Chondrocyte (in vitro differentiated cells): Measurements from ENCODE around the gene BTBD19. TPM values are rescaled to one million over a fixed set of nuclear protein-coding genes. Genes with fewer than 3 reads are reported as not detected.

ENCODE experiments used
- DNase-seq: peaks from one replicate; pipeline ENCODE4 v3.0.0; 2021; ENCODE audit warnings: mixed read lengths, low spot score
- H3K27ac Mint-ChIP-seq: one replicate; pipeline ENCODE4 v1.8.0; 2021; ENCODE audit warnings: mild to moderate bottlenecking, moderate library complexity, mixed read lengths; ENCODE audit not compliant: unreplicated experiment
- H3K27me3 Mint-ChIP-seq: 2 replicates; pipeline ENCODE4 v1.8.0; 2021; ENCODE audit warnings: low read depth, mixed read lengths
- H3K36me3 Mint-ChIP-seq: 2 replicates; pipeline ENCODE4 v1.8.0; 2021; ENCODE audit warnings: low read depth, mixed read lengths
- H3K4me1 Mint-ChIP-seq: 2 replicates; pipeline ENCODE4 v1.8.0; 2021; ENCODE audit warnings: low read depth, mild to moderate bottlenecking, mixed read lengths
- H3K4me3 Mint-ChIP-seq: one replicate; pipeline ENCODE4 v1.8.0; 2021; ENCODE audit warnings: mild to moderate bottlenecking, moderate library complexity, mixed read lengths; ENCODE audit not compliant: unreplicated experiment
- H3K9me3 Mint-ChIP-seq: 2 replicates; pipeline ENCODE4 v1.8.0; 2021; ENCODE audit warnings: low read depth, mixed read lengths
- total RNA-seq: library from RNA; stranded (reverse); gene quantifications from 3 replicates; pipeline ENCODE4 v1.2.1, GENCODE V29; 2021
- TF ChIP-seq, protein P1 (sequence below): fragments of 200-600 bp; sonication (generic); IDR thresholded peaks from 2 replicates; pipeline ENCODE4 v1.5.0; 2021; ENCODE audit warnings: antibody characterized with exemption, mild to moderate bottlenecking, moderate library complexity

BTBD19 gene
- total RNA-seq, 1 donor from 2014 or later, result 44.1 TPM

DNA sequence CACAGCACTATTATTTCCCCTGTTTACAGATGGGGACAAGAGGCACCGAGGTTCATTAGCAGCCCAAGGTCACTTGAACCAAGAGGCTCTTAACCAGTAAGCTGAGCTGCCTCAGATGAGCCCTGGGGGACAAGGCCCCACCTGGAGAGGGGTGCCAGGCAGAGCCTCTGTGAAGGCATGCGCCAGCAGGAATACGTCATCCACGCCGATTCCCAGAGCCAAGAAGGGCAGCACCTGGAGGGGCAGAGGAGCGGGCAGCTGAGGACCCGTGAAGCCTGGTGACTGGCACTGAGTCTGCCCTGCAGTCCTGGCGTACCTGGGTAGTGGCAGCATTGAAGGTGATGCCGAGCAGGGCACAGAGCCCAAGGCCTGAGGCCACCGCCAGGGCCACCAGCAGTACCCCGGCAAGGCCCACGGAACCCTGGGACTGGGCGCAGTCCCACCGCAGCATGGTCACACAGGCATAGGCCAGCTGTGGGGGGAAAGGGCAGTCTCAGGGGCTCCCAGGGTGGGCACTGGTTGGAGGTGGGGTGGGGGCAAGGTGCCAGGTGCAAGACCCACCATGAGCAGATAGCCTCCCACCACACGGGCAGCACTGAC lies 20.6 kb downstream of the BTBD19 start:
- Mint-ChIP-seq H3K36me3 (no peaks in the 10 kb centered on the region), H3K27ac (no peak overlapping the region), H3K27me3 (no peaks in the 10 kb centered on the region), H3K4me1 (no peaks in the 10 kb centered on the region), H3K9me3 (no peaks in the 10 kb centered on the region), H3K4me3 (no peak overlapping the region)
- peak; percentile 93 for DNase-seq
- TF ChIP-seq, protein P1, sequence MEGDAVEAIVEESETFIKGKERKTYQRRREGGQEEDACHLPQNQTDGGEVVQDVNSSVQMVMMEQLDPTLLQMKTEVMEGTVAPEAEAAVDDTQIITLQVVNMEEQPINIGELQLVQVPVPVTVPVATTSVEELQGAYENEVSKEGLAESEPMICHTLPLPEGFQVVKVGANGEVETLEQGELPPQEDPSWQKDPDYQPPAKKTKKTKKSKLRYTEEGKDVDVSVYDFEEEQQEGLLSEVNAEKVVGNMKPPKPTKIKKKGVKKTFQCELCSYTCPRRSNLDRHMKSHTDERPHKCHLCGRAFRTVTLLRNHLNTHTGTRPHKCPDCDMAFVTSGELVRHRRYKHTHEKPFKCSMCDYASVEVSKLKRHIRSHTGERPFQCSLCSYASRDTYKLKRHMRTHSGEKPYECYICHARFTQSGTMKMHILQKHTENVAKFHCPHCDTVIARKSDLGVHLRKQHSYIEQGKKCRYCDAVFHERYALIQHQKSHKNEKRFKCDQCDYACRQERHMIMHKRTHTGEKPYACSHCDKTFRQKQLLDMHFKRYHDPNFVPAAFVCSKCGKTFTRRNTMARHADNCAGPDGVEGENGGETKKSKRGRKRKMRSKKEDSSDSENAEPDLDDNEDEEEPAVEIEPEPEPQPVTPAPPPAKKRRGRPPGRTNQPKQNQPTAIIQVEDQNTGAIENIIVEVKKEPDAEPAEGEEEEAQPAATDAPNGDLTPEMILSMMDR, result no peak

DNA sequence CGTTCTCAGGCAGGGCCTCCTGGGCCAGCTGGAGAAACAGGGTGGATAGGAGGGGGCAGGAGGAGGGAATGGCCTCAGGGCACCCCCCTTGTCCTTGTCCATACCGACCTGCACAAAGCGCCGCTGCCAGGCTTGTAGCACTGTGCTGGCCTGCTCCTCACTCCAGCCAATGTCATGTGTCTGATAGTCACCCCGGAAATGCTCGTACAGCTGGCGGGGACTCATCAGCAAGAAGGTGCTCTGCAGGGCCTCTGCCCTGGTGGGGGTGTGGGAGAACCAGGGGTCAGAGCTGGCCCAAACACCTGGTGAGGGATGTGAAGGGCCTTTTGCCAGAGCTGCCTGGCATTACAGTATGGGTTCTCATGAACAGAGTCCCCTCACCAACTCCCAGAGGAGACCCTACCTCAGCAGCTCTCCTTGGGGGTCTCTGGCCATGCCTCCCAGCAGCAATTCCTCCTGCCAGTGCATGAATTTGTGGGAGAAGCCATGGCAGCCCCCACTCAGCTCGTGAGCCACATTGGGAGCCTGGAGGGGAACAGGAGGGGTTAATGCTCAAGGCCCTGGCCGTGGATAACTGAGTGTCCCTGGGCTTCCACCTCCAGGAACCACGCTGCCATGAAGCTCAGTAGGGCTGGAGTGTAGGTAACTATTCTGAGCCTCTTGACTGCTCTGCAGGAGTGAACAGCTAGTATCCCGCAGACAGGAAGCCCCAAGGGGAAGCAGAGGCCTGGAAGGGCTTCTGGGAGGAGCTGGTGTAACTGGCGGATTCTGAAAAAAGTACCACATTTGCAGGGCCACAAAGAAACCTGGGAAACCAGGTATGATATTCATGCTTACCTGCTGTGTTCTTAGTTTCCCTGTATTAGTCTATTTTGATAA lies 21.4 kb downstream of the BTBD19 start:
- TF ChIP-seq, protein P1, result no peak
- DNase-seq, result no peak
- no peaks in the 10 kb centered on the region for H3K4me1 Mint-ChIP-seq
- no peaks in the 10 kb centered on the region for H3K27me3 Mint-ChIP-seq
- H3K27ac Mint-ChIP-seq, result no peak overlapping the region
- H3K9me3 Mint-ChIP-seq, result no peaks in the 10 kb centered on the region
- H3K4me3 Mint-ChIP-seq, result no peak overlapping the region
- no peaks in the 10 kb centered on the region for H3K36me3 Mint-ChIP-seq

DNA sequence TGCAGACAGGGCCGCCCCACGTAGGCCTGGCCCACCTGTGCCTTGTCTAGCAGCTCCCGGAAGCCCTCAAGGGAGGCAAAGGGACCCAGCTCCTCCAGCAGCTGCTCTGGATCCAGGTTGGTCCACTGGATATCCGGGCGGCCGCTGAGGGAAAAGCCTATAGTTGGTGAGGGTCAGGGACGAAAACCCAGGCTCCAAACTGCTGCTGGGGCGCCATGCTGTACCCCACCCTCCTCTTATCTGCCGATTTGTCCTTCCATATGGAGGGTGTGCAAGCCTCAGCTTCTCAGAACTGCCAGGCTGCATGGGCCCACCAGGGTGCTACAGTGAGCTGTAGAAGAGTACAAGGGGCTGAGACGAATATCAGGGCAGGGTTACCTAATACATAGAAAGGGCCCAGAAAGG lies 22.6 kb downstream of the BTBD19 start:
- no peak for DNase-seq
- no peaks in the 10 kb centered on the region for H3K36me3 Mint-ChIP-seq
- H3K9me3 Mint-ChIP-seq, result no peaks in the 10 kb centered on the region
- H3K4me1 Mint-ChIP-seq, result peaks cover 3% of the 10 kb centered on the region
- TF ChIP-seq, protein P1, result no peak
- H3K4me3 Mint-ChIP-seq, result no peak overlapping the region
- H3K27ac Mint-ChIP-seq, result peak overlapping the region; percentile 22
- H3K27me3 Mint-ChIP-seq, result no peaks in the 10 kb centered on the region

DNA sequence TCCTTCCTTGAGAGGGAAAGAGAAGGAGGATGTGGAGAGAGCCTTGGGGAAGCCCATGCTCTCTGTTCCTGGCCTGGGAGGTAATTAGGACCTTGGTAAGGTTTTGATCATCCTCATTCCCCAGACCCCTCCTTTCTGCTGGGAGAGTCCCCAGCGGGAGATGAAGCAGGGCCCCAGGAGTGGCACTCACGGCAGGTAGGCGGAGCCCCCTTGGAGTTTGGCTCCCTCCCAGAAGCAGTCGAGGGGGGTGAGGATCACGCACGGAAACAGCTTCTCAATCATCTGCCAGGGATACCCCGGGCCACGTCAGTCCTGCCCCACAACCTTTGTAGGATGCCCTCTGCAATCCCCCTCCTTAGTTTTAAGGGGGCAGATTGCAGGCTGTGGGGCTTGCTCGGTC lies 23.2 kb downstream of the BTBD19 start:
- Mint-ChIP-seq H3K27ac (no peak overlapping the region), H3K36me3 (no peaks in the 10 kb centered on the region), H3K27me3 (no peaks in the 10 kb centered on the region), H3K9me3 (no peaks in the 10 kb centered on the region), H3K4me1 (peaks cover 6% of the 10 kb centered on the region), H3K4me3 (no peak overlapping the region)
- DNase-seq, result no peak
- TF ChIP-seq, protein P1, result no peak

DNA sequence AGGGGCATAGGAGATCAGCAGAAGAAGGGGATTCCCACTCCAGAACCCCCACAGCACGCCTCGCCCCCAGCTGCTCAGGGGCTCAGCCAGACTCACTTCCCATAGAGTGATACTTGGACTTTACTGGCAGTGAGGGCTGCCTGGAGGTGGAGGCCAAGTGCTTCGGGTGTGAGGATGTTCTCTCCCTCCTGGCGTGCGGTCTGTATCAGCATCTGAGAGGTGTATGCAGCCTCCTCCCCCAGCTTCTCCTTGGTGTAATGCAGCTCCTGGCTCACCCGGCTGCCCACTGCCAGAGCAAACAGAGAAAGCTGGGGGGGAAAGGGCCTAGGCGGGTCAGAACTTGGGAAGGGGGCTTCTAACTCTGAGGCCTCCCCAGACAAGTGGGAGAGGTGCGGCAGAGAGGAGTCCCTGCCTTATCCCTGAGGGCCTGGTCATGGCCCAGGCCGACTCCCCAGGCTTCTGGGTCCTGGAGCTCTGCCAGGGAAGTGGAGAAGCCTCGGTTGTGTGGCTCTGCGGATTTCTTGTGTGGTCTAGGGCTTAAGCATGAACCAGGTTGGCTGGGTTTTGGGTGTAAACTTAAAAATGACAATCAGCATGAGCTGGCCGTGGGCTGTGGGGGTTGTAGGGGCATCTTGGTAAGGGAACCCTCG lies 23.9 kb downstream of the BTBD19 start:
- Mint-ChIP-seq H3K27ac (no peak overlapping the region), H3K36me3 (no peaks in the 10 kb centered on the region), H3K4me1 (peaks cover 6% of the 10 kb centered on the region), H3K27me3 (no peaks in the 10 kb centered on the region), H3K9me3 (no peaks in the 10 kb centered on the region), H3K4me3 (no peak overlapping the region)
- DNase-seq, result no peak
- TF ChIP-seq, protein P1, result no peak
